Gastroesophageal sphincter (tissue), 3 donors: ENCODE data around the gene PTPRO.

ENCODE experiments used
- CTCF ChIP-seq, 4 experiments: fragments of 200-600 bp in 2 of 4; fragments of 450-650 bp in 2 of 4; sonication (generic) in 1 of 4; IDR thresholded peaks; one replicate each; pipeline ENCODE4 v1.5.1; 2017 to 2019; ENCODE audit warnings: antibody characterized with exemption in 4 of 4, mild to moderate bottlenecking in 2 of 4, moderate library complexity in 2 of 4
- EP300 ChIP-seq: sonication (generic); formaldehyde crosslinking; IDR thresholded peaks from one replicate; pipeline ENCODE4 v1.6.1; 2017; ENCODE audit warnings: antibody characterized with exemption, mild to moderate bottlenecking
- POLR2A ChIP-seq, 2 donors: fragments of 450-650 bp; IDR thresholded peaks; one replicate each; pipeline ENCODE4 v1.6.1; 2017; ENCODE audit warnings: antibody characterized with exemption in 2 of 2, mild to moderate bottlenecking in 2 of 2, moderate library complexity in 1 of 2
- POLR2AphosphoS5 ChIP-seq: sonication (generic); formaldehyde crosslinking; IDR thresholded peaks from one replicate; pipeline ENCODE4 v1.6.1; 2017; ENCODE audit warnings: antibody characterized with exemption

- no peak for TF ChIP-seq CTCF (IDR thresholded peaks at IDR 0.05)
- no peak for TF ChIP-seq POLR2AphosphoS5
- no peak for TF ChIP-seq POLR2A (IDR thresholded peaks at IDR 0.05)
- TF ChIP-seq EP300, result no peak
These were observed 105.6 kb downstream of the PTPRO start for GRCh38 chr12:15427913-15428312.
